NB4 (cell line): ENCODE data around the gene WDTC1.

ENCODE experiments used
- MYC ChIP-seq: IDR thresholded peaks from 2 replicates; pipeline ENCODE4 v1.6.1; 2011; ENCODE audit warnings: low read depth, low read length
- POLR2A ChIP-seq: IDR thresholded peaks from 2 replicates; pipeline ENCODE4 v1.6.1; 2011; ENCODE audit warnings: mild to moderate bottlenecking; ENCODE audit not compliant: insufficient read length; ENCODE audit errors: extremely low read depth
- TF ChIP-seq, protein P1 (sequence below): IDR thresholded peaks from one replicate; pipeline ENCODE4 v1.5.1; 2012; ENCODE audit warnings: low read depth, low read length
- TF ChIP-seq, protein P2 (sequence below): IDR thresholded peaks from 2 replicates; pipeline ENCODE4 v1.6.1; 2011; ENCODE audit warnings: low read depth, low read length

DNA sequence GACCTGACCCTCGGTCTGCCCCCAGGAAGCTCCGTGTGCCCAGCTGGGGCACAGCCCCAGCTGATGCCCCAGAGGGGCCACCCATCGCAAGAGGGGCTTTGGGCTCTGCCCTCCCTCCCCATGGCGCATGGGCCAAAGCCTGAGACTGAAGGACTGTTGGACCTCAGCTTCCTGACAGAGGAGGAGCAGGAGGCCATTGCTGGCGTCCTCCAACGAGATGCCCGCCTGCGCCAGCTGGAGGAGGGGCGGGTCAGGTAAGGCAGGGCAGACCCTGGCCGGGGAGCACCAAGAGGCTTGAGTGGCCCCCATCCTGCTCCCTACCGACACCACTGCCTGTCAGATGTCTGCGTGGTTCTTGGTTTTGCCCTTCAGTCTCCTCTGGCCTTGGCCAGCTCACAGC, 110.8 kb downstream of the WDTC1 start:
- TF ChIP-seq, protein P1, sequence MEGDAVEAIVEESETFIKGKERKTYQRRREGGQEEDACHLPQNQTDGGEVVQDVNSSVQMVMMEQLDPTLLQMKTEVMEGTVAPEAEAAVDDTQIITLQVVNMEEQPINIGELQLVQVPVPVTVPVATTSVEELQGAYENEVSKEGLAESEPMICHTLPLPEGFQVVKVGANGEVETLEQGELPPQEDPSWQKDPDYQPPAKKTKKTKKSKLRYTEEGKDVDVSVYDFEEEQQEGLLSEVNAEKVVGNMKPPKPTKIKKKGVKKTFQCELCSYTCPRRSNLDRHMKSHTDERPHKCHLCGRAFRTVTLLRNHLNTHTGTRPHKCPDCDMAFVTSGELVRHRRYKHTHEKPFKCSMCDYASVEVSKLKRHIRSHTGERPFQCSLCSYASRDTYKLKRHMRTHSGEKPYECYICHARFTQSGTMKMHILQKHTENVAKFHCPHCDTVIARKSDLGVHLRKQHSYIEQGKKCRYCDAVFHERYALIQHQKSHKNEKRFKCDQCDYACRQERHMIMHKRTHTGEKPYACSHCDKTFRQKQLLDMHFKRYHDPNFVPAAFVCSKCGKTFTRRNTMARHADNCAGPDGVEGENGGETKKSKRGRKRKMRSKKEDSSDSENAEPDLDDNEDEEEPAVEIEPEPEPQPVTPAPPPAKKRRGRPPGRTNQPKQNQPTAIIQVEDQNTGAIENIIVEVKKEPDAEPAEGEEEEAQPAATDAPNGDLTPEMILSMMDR = no peak
- TF ChIP-seq POLR2A = no peak
- TF ChIP-seq MYC = no peak
- TF ChIP-seq, protein P2, sequence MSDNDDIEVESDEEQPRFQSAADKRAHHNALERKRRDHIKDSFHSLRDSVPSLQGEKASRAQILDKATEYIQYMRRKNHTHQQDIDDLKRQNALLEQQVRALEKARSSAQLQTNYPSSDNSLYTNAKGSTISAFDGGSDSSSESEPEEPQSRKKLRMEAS = no peak
